HepG2 (cell line): Measurements from ENCODE around the gene FBXL20. TPM values are rescaled to one million over a fixed set of nuclear protein-coding genes. Genes with fewer than 3 reads are reported as not detected.

Experiments
- ATM ChIP-seq: fragments of 450-650 bp; IDR thresholded peaks from 2 replicates; pipeline ENCODE4 v1.7.1; 2017; ENCODE audit warnings: mild to moderate bottlenecking, borderline replicate concordance
- CREBL2 ChIP-seq: sonication (generic); formaldehyde crosslinking; IDR thresholded peaks from 2 replicates; pipeline ENCODE4 v1.8.1; 2023; ENCODE audit warnings: missing genetic modification reagents, mild to moderate bottlenecking, borderline replicate concordance
- EZH2 ChIP-seq: conservative IDR thresholded peaks from 2 replicates; pipeline ENCODE4 v1.6.1; 2012; ENCODE audit warnings: mild to moderate bottlenecking, low read depth, low read length, moderate library complexity
- IKZF4 ChIP-seq: sonication (generic); formaldehyde crosslinking; IDR thresholded peaks from 2 replicates; pipeline ENCODE4 v1.5.1; 2020; ENCODE audit warnings: borderline replicate concordance, mild to moderate bottlenecking, low read depth, missing genetic modification reagents; ENCODE audit errors: not compliant biosample characterization
- KDM2A ChIP-seq: sonication (generic); formaldehyde crosslinking; IDR thresholded peaks from 2 replicates; pipeline ENCODE4 v1.4.0; 2020; ENCODE audit warnings: low read depth, missing genetic modification reagents, borderline replicate concordance
- KLF6 ChIP-seq: IDR thresholded peaks from 2 replicates; pipeline ENCODE4 v1.8.0; 2016; ENCODE audit warnings: missing biosample characterization, missing genetic modification reagents
- MAF1 ChIP-seq: sonication (generic); formaldehyde crosslinking; IDR thresholded peaks from 2 replicates; pipeline ENCODE4 v1.5.0; 2020; ENCODE audit warnings: missing genetic modification reagents, borderline replicate concordance
- MEF2D ChIP-seq: sonication (generic); formaldehyde crosslinking; IDR thresholded peaks from 2 replicates; pipeline ENCODE4 v1.5.1; 2020; ENCODE audit warnings: mild to moderate bottlenecking, missing genetic modification reagents
- NFE2L2 ChIP-seq: fragments of 150-350 bp; IDR thresholded peaks from 2 replicates; pipeline ENCODE4 v1.6.1; 2014; ENCODE audit warnings: low read length
- POLR2AphosphoS5 ChIP-seq: IDR thresholded peaks from 2 replicates; pipeline ENCODE4 v1.6.1; 2012; ENCODE audit warnings: low read depth, low read length
- RARA ChIP-seq: IDR thresholded peaks from 2 replicates; pipeline ENCODE4 v1.6.1; 2016; ENCODE audit warnings: missing genetic modification reagents, missing compliant biosample characterization
- SIN3B ChIP-seq: fragments of 150-350 bp; IDR thresholded peaks from 2 replicates; pipeline ENCODE4 v1.6.1; 2014; ENCODE audit warnings: low read length
- SMC3 ChIP-seq: IDR thresholded peaks from 2 replicates; pipeline ENCODE4 v1.6.1; 2011; ENCODE audit warnings: low read length, improper control_type of control experiment
- ZFP90 ChIP-seq: sonication (generic); formaldehyde crosslinking; IDR thresholded peaks from 2 replicates; pipeline ENCODE4 v1.8.0; 2022; ENCODE audit warnings: missing genetic modification reagents, mild to moderate bottlenecking, inconsistent platforms, borderline replicate concordance
- ZNF180 ChIP-seq: sonication (generic); formaldehyde crosslinking; IDR thresholded peaks from 2 replicates; pipeline ENCODE4 v1.4.0; 2020; ENCODE audit warnings: low read depth, missing genetic modification reagents, borderline replicate concordance
- ZNF264 ChIP-seq: sonication (generic); formaldehyde crosslinking; IDR thresholded peaks from 2 replicates; pipeline ENCODE4 v1.4.0; 2020; ENCODE audit warnings: missing genetic modification reagents
- ZNF350 ChIP-seq: sonication (generic); formaldehyde crosslinking; IDR thresholded peaks from 2 replicates; pipeline ENCODE4 v1.4.0; 2020; ENCODE audit warnings: mild to moderate bottlenecking, low read depth, missing genetic modification reagents, borderline replicate concordance
- ZNF503 ChIP-seq: sonication (generic); formaldehyde crosslinking; IDR thresholded peaks from 2 replicates; pipeline ENCODE4 v1.4.0; 2020; ENCODE audit warnings: missing genetic modification reagents
- ZNF512 ChIP-seq: sonication (generic); formaldehyde crosslinking; IDR thresholded peaks from 2 replicates; pipeline ENCODE4 v1.4.0; 2020; ENCODE audit warnings: mild to moderate bottlenecking, missing genetic modification reagents
- ZNF687 ChIP-seq: sonication (generic); formaldehyde crosslinking; IDR thresholded peaks from 2 replicates; pipeline ENCODE4 v1.5.1; 2020; ENCODE audit warnings: mild to moderate bottlenecking, missing genetic modification reagents, moderate library complexity
- ZSCAN29 ChIP-seq: sonication (generic); formaldehyde crosslinking; conservative IDR thresholded peaks from 2 replicates; pipeline ENCODE4 v1.4.0; 2020; ENCODE audit warnings: mild to moderate bottlenecking, missing genetic modification reagents
- polyA plus RNA-seq, 8 experiments: library from polyadenylated mRNA; depleted of rRNA in 3 of 8; stranded (reverse) in 7 of 8; unstranded in 1 of 8; fragments of >200 nt; fragmentation: Illumina TruSeq in 4 of 8; extraction: Trizol in 4 of 8; gene quantifications; 2 replicates each; pipeline versions ENCODE4 v1.2.1 to v1.2.3, GENCODE V29; 2011 to 2016; ENCODE audit warnings: low read depth in 4 of 8, missing spikeins in 1 of 8, mixed read lengths in 1 of 8; ENCODE audit not compliant: insufficient read depth in 1 of 8
- total RNA-seq, 5 experiments: library from RNA; depleted of rRNA; stranded (reverse); fragments of >200 nt; fragmentation: Illumina TruSeq; extraction: Trizol; gene quantifications; 2 replicates each; pipeline ENCODE4 v1.2.3, GENCODE V29; 2016; ENCODE audit warnings: low read depth in 1 of 5
- TF ChIP-seq, protein P1 (sequence below): sonication (generic); formaldehyde crosslinking; IDR thresholded peaks from 2 replicates; pipeline ENCODE4 v1.4.0; 2020; ENCODE audit warnings: mild to moderate bottlenecking, missing genetic modification reagents

Gene FBXL20
- total and polyA plus RNA-seq, 2 of the 13 experiments (the other 11 are each of a cell fraction or from before 2014, with no cell fraction given): 10.2 to 10.3 TPM

GRCh38 chr17:39450847-39451581, 49.6 kb upstream of the FBXL20 start, which contains the start of gene MED1 (continued):
- TF ChIP-seq ZNF687 (CRISPR knock-in tag): peak; percentile 77
- TF ChIP-seq SIN3B: peak; percentile 88
- no peak for TF ChIP-seq ZNF512 (CRISPR knock-in tag)
- TF ChIP-seq ATM: no peak
- no peak for TF ChIP-seq ZNF503 (CRISPR knock-in tag)
- TF ChIP-seq NFE2L2: no peak
- TF ChIP-seq, protein P1, sequence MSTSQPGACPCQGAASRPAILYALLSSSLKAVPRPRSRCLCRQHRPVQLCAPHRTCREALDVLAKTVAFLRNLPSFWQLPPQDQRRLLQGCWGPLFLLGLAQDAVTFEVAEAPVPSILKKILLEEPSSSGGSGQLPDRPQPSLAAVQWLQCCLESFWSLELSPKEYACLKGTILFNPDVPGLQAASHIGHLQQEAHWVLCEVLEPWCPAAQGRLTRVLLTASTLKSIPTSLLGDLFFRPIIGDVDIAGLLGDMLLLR (CRISPR knock-in tag): no peak
- TF ChIP-seq ZNF350: peak; percentile 82; the same call in 1 of the 2 replicates
- no peak for TF ChIP-seq ZSCAN29 (CRISPR knock-in tag)
- no peak for TF ChIP-seq SMC3
- peak; percentile 94 for TF ChIP-seq POLR2AphosphoS5
- peak; percentile 83; the same call in 1 of the 2 replicates for TF ChIP-seq ZFP90 (CRISPR knock-in tag)
- peak; percentile 82; the same call in 1 of the 2 replicates for TF ChIP-seq KDM2A (CRISPR knock-in tag)
- TF ChIP-seq EZH2: no peak
- TF ChIP-seq RARA (CRISPR knock-in tag): peak; percentile 29
- no peak for TF ChIP-seq ZNF180 (CRISPR knock-in tag)
- TF ChIP-seq IKZF4: no peak
- 0 out of 2 replicates have a peak, but pooled peaks have one; percentile 24 for TF ChIP-seq MEF2D (CRISPR knock-in tag)
- peak; percentile 74; the same call in 1 of the 2 replicates for TF ChIP-seq ZNF264 (CRISPR knock-in tag)
- no peak for TF ChIP-seq CREBL2
- no peak for TF ChIP-seq MAF1 (CRISPR knock-in tag)
- TF ChIP-seq KLF6 (CRISPR knock-in tag): no peak
